ENCODE results near the gene FNDC4.
"Not testable (repeated sequence)": the region's sequence is repeated elsewhere in the genome, so short reads cannot be mapped to it uniquely, and the experiment has no call there.

FNDC4 gene

GRCh38 chr2:27494944-27495554 lies at the start of gene FNDC4:
Gene FNDC4, minus strand, starts transcription at chr2:27495200. Its CDS starts 521 bp downstream, at chr2:27494679.
- DNase-seq (ENCODE audit: extremely low read depth in 1 of 2, low read depth in 1 of 2) = no peak

GRCh38 chr2:27544143-27544821 lies 49.3 kb upstream of the FNDC4 start:
- DNase-seq (ENCODE audit: extremely low read depth in 1 of 2, low read depth in 1 of 2) = no peak

GRCh38 chr2:27539649-27540048 lies 44.6 kb upstream of the FNDC4 start:
- not testable (repeated sequence) for DNase-seq (ENCODE audit: extremely low read depth in 1 of 2, low read depth in 1 of 2)

DNA sequence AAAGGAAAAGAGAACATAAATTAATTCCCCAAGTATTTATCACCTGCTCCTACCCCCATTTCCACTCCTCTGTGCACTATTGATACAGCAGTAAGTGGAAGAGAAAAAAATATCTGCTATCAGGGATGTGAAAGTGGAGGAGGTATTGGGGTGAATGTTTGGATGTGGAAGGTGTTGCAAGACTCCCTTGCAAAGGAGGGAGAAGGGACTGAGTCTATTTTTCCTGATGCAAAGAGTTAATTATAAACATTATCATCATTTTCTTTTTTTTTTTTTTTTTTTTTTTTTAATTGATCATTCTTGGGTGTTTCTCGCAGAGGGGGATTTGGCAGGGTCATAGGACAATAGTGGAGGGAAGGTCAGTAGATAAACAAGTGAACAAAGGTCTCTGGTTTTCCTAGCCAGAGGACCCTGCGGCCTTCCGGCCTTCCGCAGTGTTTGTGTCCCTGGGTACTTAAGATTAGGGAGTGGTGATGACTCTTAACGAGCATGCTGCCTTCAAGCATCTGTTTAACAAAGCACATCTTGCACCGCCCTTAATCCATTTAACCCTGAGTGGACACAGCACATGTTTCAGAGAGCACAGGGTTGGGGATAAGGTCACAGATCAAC lies 43.9 kb upstream of the FNDC4 start:
- not testable (repeated sequence) for DNase-seq (ENCODE audit: extremely low read depth in 1 of 2, low read depth in 1 of 2)

DNA sequence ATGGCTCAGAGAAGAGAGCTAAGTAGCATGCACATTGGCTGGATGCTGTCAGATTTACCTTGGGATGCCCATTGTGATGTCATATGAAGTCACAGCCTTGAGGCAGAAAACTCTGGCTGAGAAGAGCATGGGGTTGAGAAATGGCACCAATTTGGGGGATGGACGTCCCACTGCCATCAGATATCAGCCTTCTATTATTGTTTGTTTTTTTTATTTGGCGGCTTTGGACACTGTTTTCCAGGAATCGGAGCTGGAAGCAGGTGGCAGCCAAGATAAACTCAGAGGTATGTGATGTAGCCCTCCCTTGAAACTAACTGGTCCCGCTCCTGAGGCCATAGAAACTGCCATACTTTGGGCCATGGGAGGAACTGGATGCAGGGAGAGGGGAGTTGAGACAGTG lies 42.3 kb upstream of the FNDC4 start:
- no peak for DNase-seq (ENCODE audit: extremely low read depth in 1 of 2, low read depth in 1 of 2)

- no peak for DNase-seq (ENCODE audit: extremely low read depth in 1 of 2, low read depth in 1 of 2)
Measured at GRCh38 chr2:27531983-27532382, 37.0 kb upstream of the FNDC4 start.

- DNase-seq (ENCODE audit: extremely low read depth in 1 of 2, low read depth in 1 of 2) = no peak
Measured at GRCh38 chr2:27527182-27527581, 32.2 kb upstream of the FNDC4 start.

- no peak for DNase-seq (ENCODE audit: extremely low read depth in 1 of 2, low read depth in 1 of 2)
Measured at GRCh38 chr2:27522400-27522945, 27.5 kb upstream of the FNDC4 start.

DNA sequence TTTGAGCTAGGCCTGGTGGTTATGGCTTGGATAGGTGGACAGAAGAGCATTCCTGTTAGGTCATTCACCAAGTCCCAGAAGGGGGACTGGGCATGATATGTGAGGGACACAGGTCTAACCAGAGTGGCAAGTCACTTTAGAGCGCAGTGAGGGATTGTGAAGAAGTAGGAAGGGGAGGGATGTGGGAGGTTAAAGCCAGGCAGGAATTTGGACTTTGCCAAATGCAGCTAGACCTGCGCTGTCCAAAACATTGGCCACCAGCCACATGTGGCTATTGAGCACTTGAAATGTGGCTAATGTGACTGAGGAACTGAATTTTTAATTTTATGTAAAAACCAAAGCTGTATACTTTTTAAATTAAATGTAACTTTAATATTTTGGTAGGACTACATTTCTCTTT lies 25.3 kb upstream of the FNDC4 start:
- no peak for DNase-seq (ENCODE audit: extremely low read depth in 1 of 2, low read depth in 1 of 2)

DNA sequence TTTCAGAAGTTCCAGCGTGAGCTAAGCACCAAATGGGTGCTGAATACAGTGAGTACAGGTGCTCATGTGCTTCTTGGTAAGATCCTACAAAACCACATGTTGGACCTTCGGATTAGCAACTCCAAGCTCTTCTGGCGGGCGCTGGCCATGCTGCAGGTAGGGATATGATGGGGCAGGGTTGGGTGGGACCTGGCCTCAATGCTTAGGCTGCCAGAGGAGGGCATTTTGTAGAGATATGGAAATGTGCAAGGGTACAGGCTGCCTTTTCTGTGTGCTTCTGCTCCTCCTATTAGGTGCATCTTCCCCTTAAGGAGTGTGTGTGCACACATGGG lies 23.7 kb upstream of the FNDC4 start:
- DNase-seq (ENCODE audit: extremely low read depth in 1 of 2, low read depth in 1 of 2) = no peak

DNA sequence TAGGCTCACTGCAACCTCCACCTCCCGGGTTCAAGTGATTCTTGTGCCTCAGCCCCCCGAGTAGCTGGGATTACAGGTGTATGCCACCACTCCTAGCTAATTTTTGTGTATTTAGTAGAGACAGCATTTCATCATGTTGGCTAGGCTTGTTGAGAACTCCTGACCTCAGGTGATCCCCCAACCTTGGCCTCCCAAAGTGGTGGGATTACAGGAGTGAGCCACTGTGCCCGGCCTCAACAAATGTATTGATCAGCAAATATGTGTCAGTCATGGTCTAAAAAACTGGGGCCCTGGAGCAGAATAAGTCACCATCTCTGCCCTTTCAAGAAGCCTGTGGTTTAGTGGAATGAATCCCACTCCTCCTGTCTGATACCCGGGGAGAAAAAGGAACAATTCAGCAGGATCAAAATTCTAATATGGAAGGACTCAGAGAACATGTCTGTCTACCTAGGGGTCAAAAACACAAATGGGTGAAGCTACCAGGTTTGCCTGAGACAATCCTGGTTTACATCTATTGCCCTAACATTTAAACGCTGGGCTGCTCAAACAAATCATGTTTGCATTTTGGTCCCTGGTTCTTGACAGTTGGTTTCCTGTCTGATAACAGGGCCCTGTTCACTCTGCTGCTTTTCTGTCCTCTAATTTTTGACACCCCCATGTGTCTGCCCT lies 23.2 kb upstream of the FNDC4 start:
- DNase-seq (ENCODE audit: extremely low read depth in 1 of 2, low read depth in 1 of 2) = no peak

- no peak for DNase-seq (ENCODE audit: extremely low read depth in 1 of 2, low read depth in 1 of 2)
Measured at GRCh38 chr2:27509326-27509725, 14.3 kb upstream of the FNDC4 start.

- no peak for DNase-seq (ENCODE audit: extremely low read depth in 1 of 2, low read depth in 1 of 2)
Measured at GRCh38 chr2:27507293-27507692, 12.3 kb upstream of the FNDC4 start.

GRCh38 chr2:27506587-27506986 lies 11.6 kb upstream of the FNDC4 start:
- no peak for DNase-seq (ENCODE audit: extremely low read depth in 1 of 2, low read depth in 1 of 2)

DNA sequence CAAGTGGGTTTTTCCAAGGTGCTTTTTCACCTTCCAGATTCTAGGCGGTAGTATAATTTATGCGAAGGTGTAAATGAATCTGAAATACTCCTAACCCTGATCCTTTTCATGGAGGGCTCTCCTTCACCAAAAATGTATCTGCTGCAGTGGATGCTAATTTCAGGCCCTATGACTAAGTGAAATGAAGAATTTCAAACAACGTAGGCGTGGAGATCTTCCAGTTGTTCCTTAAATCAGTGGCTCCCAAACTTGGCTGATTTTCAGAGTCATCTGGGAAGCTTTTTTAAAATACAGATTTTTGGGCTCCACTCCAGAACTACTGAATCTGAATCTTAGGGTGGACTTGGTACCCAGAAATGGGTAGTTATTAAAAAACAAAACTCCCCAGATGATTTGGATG lies 7.1 kb upstream of the FNDC4 start:
- DNase-seq (ENCODE audit: extremely low read depth in 1 of 2, low read depth in 1 of 2) = no peak

DNA sequence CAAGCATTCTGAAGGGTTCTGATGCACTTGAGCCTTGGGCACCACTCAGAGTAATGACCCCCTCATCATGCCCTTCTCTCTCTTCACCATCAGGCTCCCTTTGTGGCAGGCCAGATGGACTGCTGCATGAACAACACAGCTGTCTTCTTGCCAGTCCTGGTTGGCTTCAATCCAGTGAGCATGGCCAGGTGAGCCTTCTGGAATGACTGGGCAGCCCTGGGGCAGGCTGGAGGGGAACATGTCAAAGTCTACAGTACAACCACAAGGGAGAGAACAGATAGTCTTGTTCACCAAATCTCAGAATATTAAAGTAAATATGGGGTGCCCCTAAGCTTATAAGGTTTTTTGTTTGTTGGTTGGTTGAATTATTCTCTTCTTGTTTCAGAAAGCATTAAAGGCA lies 6.0 kb upstream of the FNDC4 start:
- no peak for DNase-seq (ENCODE audit: extremely low read depth in 1 of 2, low read depth in 1 of 2)

GRCh38 chr2:27498975-27499374 lies 4.0 kb upstream of the FNDC4 start:
- DNase-seq (ENCODE audit: extremely low read depth in 1 of 2, low read depth in 1 of 2) = no peak

- DNase-seq (ENCODE audit: extremely low read depth in 1 of 2, low read depth in 1 of 2) = no peak
Measured at GRCh38 chr2:27497288-27497627, 2.3 kb upstream of the FNDC4 start.

- DNase-seq (ENCODE audit: extremely low read depth in 1 of 2, low read depth in 1 of 2) = no peak
Measured at GRCh38 chr2:27496357-27497287, 1.6 kb upstream of the FNDC4 start, which contains the start of gene GCKR. Gene GCKR, plus strand, starts transcription at chr2:27496839. Its CDS starts 66 bp downstream, at chr2:27496905.

GRCh38 chr2:27495840-27496356 lies 898 bp upstream of the FNDC4 start:
- DNase-seq (ENCODE audit: extremely low read depth in 1 of 2, low read depth in 1 of 2) = no peak

Measured in stimulated activated CD8-positive, alpha-beta memory T cell treated with anti-CD3 and anti-CD28 coated beads, Interleukin-7, amount 100 ng/mL, for 48 hours (primary cell).